Upper lobe of left lung (tissue), 6 donors: Measurements from ENCODE around the gene SIDT2. TPM values are rescaled to one million over a fixed set of nuclear protein-coding genes. Genes with fewer than 3 reads are reported as not detected.

Experiments used
- ATAC-seq, 2 donors: fragments of 200-7000 bp; cut with Tn5 transposase; one replicate each; pipeline ENCODE4 v1.9.1; 2022; ENCODE audit warnings: mild to moderate bottlenecking in 2 of 2, moderate library complexity in 2 of 2; ENCODE audit not compliant: low FRiP score in 2 of 2
- DNase-seq, 2 donors: peaks; one replicate each; pipeline ENCODE4 v3.0.0-alpha.2; 2019 to 2020
- H3K27ac ChIP-seq, 4 donors: fragments of 200-600 bp; sonication (generic); one replicate each; pipeline ENCODE4 v1.5.1; 2016 to 2019
- H3K27me3 ChIP-seq, 4 donors: fragments of 200-600 bp; sonication (generic); one replicate each; pipeline ENCODE4 v1.5.1; 2017 to 2019
- H3K36me3 ChIP-seq, 4 donors: fragments of 200-600 bp; sonication (generic); one replicate each; pipeline ENCODE4 v1.5.1; 2016 to 2019
- H3K4me1 ChIP-seq, 4 donors: fragments of 200-600 bp; sonication (generic); one replicate each; pipeline ENCODE4 v1.5.1; 2018 to 2019
- H3K4me3 ChIP-seq, 4 donors: fragments of 200-600 bp; sonication (generic); one replicate each; pipeline ENCODE4 v1.5.1; 2017 to 2019; ENCODE audit warnings: mild to moderate bottlenecking in 2 of 4, moderate library complexity in 1 of 4
- H3K9me3 ChIP-seq, 4 donors: fragments of 200-600 bp; sonication (generic); one replicate each; pipeline ENCODE4 v1.5.1; 2018 to 2019
- CTCF ChIP-seq, 6 experiments: fragments of 450-650 bp in 4 of 6; fragments of 200-600 bp in 2 of 6; sonication (generic) in 2 of 6; IDR thresholded peaks; one replicate each; pipeline ENCODE4 v1.5.1; 2016 to 2019; ENCODE audit warnings: antibody characterized with exemption in 6 of 6
- EP300 ChIP-seq, 4 donors: sonication (generic); formaldehyde crosslinking; IDR thresholded peaks; one replicate each; pipeline ENCODE4 v1.5.1; 2017; ENCODE audit warnings: antibody characterized with exemption in 4 of 4, control low read depth in 2 of 4
- POLR2A ChIP-seq, 4 donors: fragments of 450-650 bp; IDR thresholded peaks; one replicate each; pipeline ENCODE4 v1.5.1; 2016 to 2017; ENCODE audit warnings: antibody characterized with exemption in 4 of 4, mild to moderate bottlenecking in 2 of 4
- POLR2AphosphoS5 ChIP-seq, 2 donors: sonication (generic); formaldehyde crosslinking; IDR thresholded peaks; one replicate each; pipeline ENCODE4 v1.5.1; 2017; ENCODE audit warnings: antibody characterized with exemption in 2 of 2
- WGBS, 2 donors: methylation state at CpG; one replicate each; pipeline ENCODE4 v1.1.5; 2017 to 2018; 5-methylcytosine and 5-hydroxymethylcytosine counted together
- total RNA-seq, 6 donors: library from RNA; depleted of rRNA in 4 of 6; stranded (reverse); fragments of >200 nt in 4 of 6; gene quantifications; one replicate each; pipeline versions ENCODE4 v1.1.0 to v1.2.1, GENCODE V29; 2016 to 2021
- donor health status: DM: no; HTN: no; CAD: no; lungs with moderate emphysema.
- donor health status: DM: no; HTN: yes; CAD: no; lungs with severe emphysema.

The SIDT2 gene
- total RNA-seq, 6 donors from 2014 or later = 62.8 to 287 (median 153) TPM

GRCh38 chr11:117219001-117219400 lies 40.5 kb downstream of the SIDT2 start:
- ATAC-seq = no peak
- H3K9me3 ChIP-seq = no peaks in the 10 kb centered on the region
- H3K4me3 ChIP-seq = no peak overlapping the region
- H3K27ac ChIP-seq = peak overlapping the region in 3 of 4 donors; percentile 27 to 53 (median 52)
- H3K4me1 ChIP-seq = peaks cover 5 to 11% (median 10%) of the 10 kb centered on the region in 4 donors
- DNase-seq = no peak
- WGBS, 2 donors = 91 to 100% methylated on average over 1 to 9 of the region's 9 CpGs
- peaks cover 19 to 95% (median 68%) of the 10 kb centered on the region in 4 donors for H3K36me3 ChIP-seq
- TF ChIP-seq POLR2A (IDR thresholded peaks at IDR 0.05) = no peak
- no peak for TF ChIP-seq POLR2AphosphoS5 (IDR thresholded peaks at IDR 0.05)
- no peak for TF ChIP-seq EP300 (IDR thresholded peaks at IDR 0.05)
- TF ChIP-seq CTCF (IDR thresholded peaks at IDR 0.05) = no peak
- H3K27me3 ChIP-seq = no peaks in the 10 kb centered on the region

- 93 to 100% methylated on average over 2 to 8 of the region's 8 CpGs for WGBS, 2 donors
- peaks cover 19 to 95% (median 67%) of the 10 kb centered on the region in 4 donors for H3K36me3 ChIP-seq
- no peak for ATAC-seq
Observed at GRCh38 chr11:117219455-117219854, 40.9 kb downstream of the SIDT2 start.

GRCh38 chr11:117219995-117220394 lies 41.5 kb downstream of the SIDT2 start:
- DNase-seq = no peak
- TF ChIP-seq CTCF (IDR thresholded peaks at IDR 0.05) (no peak), POLR2AphosphoS5 (IDR thresholded peaks at IDR 0.05) (no peak), POLR2A (IDR thresholded peaks at IDR 0.05) (no peak), EP300 (IDR thresholded peaks at IDR 0.05) (no peak)
- Histone ChIP-seq H3K4me1 (peaks cover 5 to 11% (median 10%) of the 10 kb centered on the region in 4 donors), H3K36me3 (peaks cover 19 to 95% (median 64%) of the 10 kb centered on the region in 4 donors), H3K4me3 (no peak overlapping the region), H3K9me3 (no peaks in the 10 kb centered on the region), H3K27me3 (no peaks in the 10 kb centered on the region), H3K27ac (peak overlapping the region in 3 of 4 donors; percentile 13 to 63 (median 54))
- no peak for ATAC-seq
- WGBS, 2 donors = 95 to 96% methylated on average over 4 of the region's 4 CpGs

More at GRCh38 chr11:117219455-117219854, 40.9 kb downstream of the SIDT2 start:
- Histone ChIP-seq H3K4me3 (no peak overlapping the region), H3K4me1 (peaks cover 5 to 11% (median 10%) of the 10 kb centered on the region in 4 donors), H3K27me3 (no peaks in the 10 kb centered on the region), H3K27ac (peak overlapping the region in 2 of 4 donors; percentile 14 to 52), H3K9me3 (no peaks in the 10 kb centered on the region)
- DNase-seq = no peak
- TF ChIP-seq CTCF (IDR thresholded peaks at IDR 0.05) (no peak), EP300 (IDR thresholded peaks at IDR 0.05) (no peak), POLR2A (IDR thresholded peaks at IDR 0.05) (no peak), POLR2AphosphoS5 (IDR thresholded peaks at IDR 0.05) (no peak)

GRCh38 chr11:117220568-117220967 lies 42.0 kb downstream of the SIDT2 start:
- ATAC-seq = peak; percentile 39 to 65
- no peak overlapping the region for H3K4me3 ChIP-seq
- H3K27ac ChIP-seq = peak overlapping the region; percentile 13 to 63 (median 46)
- no peaks in the 10 kb centered on the region for H3K9me3 ChIP-seq
- DNase-seq = no peak
- H3K4me1 ChIP-seq = peaks cover 5 to 11% (median 10%) of the 10 kb centered on the region in 4 donors
- H3K36me3 ChIP-seq = peaks cover 19 to 99% (median 67%) of the 10 kb centered on the region in 4 donors
- 66 to 83% methylated on average over 7 to 9 of the region's 9 CpGs for WGBS, 2 donors
- no peak for TF ChIP-seq POLR2A (IDR thresholded peaks at IDR 0.05)
- TF ChIP-seq CTCF (IDR thresholded peaks at IDR 0.05) = no peak
- no peak for TF ChIP-seq EP300 (IDR thresholded peaks at IDR 0.05)
- peak in 1 of 2 donors; percentile 19 for TF ChIP-seq POLR2AphosphoS5 (IDR thresholded peaks at IDR 0.05)
- H3K27me3 ChIP-seq = no peaks in the 10 kb centered on the region
